ENCODE measurements around the gene DCANP1. TPM values are rescaled to one million over a fixed set of nuclear protein-coding genes. Genes with fewer than 3 reads are reported as not detected.

The DCANP1 gene
- total RNA-seq, 1 donor = not detected

DNA sequence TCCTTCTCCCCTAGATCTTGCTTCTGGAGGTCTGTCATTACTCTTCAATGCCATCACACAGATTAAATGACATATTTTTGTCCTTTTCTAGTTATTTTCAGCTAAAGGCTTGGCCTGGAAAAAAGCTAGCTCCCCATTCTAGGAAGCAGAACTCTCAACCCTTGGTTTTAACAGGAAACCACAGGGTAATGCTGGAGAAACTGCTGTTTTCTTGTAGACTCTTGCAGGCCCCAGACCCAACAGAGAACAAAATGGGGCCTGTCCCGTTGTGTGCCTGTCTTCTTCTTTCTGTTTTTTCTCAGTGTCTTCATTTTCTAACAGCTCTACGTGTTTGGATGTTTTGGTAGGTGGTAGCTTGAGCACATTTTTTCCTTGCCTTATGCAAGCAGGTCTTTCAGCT, 21.5 kb downstream of the DCANP1 start:
- DNase-seq (ENCODE audit: insufficient read length, low spot score, missing footprints) = no peak
- peaks cover 11% of the 10 kb centered on the region for H3K4me1 ChIP-seq (ENCODE audit: insufficient read depth, low read length)
- H2AFZ ChIP-seq (ENCODE audit: low read length) = no peak overlapping the region
- H3K27ac ChIP-seq (ENCODE audit: low read depth, low read length) = no peak overlapping the region
- TF ChIP-seq, protein P1, sequence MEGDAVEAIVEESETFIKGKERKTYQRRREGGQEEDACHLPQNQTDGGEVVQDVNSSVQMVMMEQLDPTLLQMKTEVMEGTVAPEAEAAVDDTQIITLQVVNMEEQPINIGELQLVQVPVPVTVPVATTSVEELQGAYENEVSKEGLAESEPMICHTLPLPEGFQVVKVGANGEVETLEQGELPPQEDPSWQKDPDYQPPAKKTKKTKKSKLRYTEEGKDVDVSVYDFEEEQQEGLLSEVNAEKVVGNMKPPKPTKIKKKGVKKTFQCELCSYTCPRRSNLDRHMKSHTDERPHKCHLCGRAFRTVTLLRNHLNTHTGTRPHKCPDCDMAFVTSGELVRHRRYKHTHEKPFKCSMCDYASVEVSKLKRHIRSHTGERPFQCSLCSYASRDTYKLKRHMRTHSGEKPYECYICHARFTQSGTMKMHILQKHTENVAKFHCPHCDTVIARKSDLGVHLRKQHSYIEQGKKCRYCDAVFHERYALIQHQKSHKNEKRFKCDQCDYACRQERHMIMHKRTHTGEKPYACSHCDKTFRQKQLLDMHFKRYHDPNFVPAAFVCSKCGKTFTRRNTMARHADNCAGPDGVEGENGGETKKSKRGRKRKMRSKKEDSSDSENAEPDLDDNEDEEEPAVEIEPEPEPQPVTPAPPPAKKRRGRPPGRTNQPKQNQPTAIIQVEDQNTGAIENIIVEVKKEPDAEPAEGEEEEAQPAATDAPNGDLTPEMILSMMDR (IDR thresholded peaks at IDR 0.05; ENCODE audit: extremely low read depth, low read depth, low read length) = no peak
- H3K4me3 ChIP-seq (ENCODE audit: insufficient read depth, low read length) = no peak overlapping the region
- H3K36me3 ChIP-seq (ENCODE audit: insufficient read depth, low read length) = no peaks in the 10 kb centered on the region
- no peaks in the 10 kb centered on the region for H4K20me1 ChIP-seq (ENCODE audit: insufficient read depth, low read length)
- H3K9me3 ChIP-seq (ENCODE audit: low read depth, low read length) = peaks cover 5% of the 10 kb centered on the region
- peaks cover 12% of the 10 kb centered on the region for H3K27me3 ChIP-seq (ENCODE audit: insufficient read depth, low read length)
- no peak overlapping the region for H3K4me2 ChIP-seq (ENCODE audit: insufficient read depth, low read length)
- H3K79me2 ChIP-seq (ENCODE audit: insufficient read depth, low read length) = no peaks in the 10 kb centered on the region

DNA sequence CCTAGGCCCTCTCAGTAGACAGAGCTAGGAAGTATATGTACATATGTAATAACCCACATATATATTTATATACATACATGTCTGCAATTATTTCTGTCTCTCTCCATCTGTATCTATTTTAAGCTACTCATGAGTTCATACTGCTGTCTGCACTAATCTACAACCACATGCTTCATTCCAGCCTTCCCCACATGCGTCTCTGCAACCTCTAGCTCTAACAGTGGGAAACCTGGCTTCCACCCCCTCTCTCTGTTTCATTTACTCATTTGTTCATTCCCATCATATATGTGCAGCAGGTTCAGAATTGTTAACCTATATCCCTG, 23.3 kb downstream of the DCANP1 start:
- TF ChIP-seq, protein P1 (IDR thresholded peaks at IDR 0.05; ENCODE audit: extremely low read depth, low read depth, low read length) = no peak
- no peaks in the 10 kb centered on the region for H3K4me1 ChIP-seq (ENCODE audit: insufficient read depth, low read length)
- H3K36me3 ChIP-seq (ENCODE audit: insufficient read depth, low read length) = no peaks in the 10 kb centered on the region
- peak overlapping the region; percentile 26 for H2AFZ ChIP-seq (ENCODE audit: low read length)
- no peak overlapping the region for H3K4me3 ChIP-seq (ENCODE audit: insufficient read depth, low read length)
- H3K4me2 ChIP-seq (ENCODE audit: insufficient read depth, low read length) = no peak overlapping the region
- DNase-seq (ENCODE audit: insufficient read length, low spot score, missing footprints) = no peak
- H4K20me1 ChIP-seq (ENCODE audit: insufficient read depth, low read length) = no peaks in the 10 kb centered on the region
- peaks cover 4% of the 10 kb centered on the region for H3K9me3 ChIP-seq (ENCODE audit: low read depth, low read length)
- H3K79me2 ChIP-seq (ENCODE audit: insufficient read depth, low read length) = no peaks in the 10 kb centered on the region
- no peak overlapping the region for H3K27ac ChIP-seq (ENCODE audit: low read depth, low read length)
- peaks cover 31% of the 10 kb centered on the region for H3K27me3 ChIP-seq (ENCODE audit: insufficient read depth, low read length)

DNA sequence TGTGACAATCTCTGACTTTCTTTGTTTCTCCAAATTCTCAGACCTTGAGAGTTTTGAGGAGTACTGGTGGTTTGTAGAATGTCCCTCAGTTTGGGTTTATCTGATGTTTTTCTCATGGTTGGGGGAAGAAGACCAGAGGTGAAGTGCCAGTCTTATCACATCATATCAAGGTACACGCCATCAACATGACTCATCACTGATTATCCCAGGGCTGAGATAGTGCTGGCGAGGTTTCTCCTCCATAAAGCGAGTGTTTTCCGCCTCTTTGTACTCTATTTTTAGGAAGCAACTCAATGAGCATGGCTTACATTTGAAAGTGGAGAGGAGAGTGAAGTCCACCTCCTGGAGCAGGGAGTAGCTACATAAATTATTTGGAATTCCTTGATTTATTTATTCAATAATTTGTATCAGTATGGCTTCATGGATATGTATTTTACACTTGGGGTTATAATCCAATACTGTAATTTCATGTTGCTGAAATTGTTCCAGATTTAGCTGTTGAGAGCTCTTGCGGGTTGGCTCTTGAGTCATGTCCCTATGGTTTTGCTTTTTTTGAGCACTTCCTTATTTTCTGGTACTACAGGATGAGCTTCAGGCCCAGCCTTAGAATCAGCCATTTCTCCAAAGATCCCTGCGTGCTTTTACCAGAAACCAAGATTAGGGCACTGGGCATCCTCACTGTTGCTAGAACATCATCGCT, 23.9 kb downstream of the DCANP1 start:
- Histone ChIP-seq H3K79me2 (ENCODE audit: insufficient read depth, low read length) (no peaks in the 10 kb centered on the region), H2AFZ (ENCODE audit: low read length) (peak overlapping the region; percentile 26), H3K9me3 (ENCODE audit: low read depth, low read length) (no peaks in the 10 kb centered on the region), H3K36me3 (ENCODE audit: insufficient read depth, low read length) (no peaks in the 10 kb centered on the region), H4K20me1 (ENCODE audit: insufficient read depth, low read length) (no peaks in the 10 kb centered on the region), H3K4me2 (ENCODE audit: insufficient read depth, low read length) (no peak overlapping the region), H3K27me3 (ENCODE audit: insufficient read depth, low read length) (peaks cover 36% of the 10 kb centered on the region), H3K27ac (ENCODE audit: low read depth, low read length) (no peak overlapping the region), H3K4me3 (ENCODE audit: insufficient read depth, low read length) (no peak overlapping the region), H3K4me1 (ENCODE audit: insufficient read depth, low read length) (no peaks in the 10 kb centered on the region)
- peak; percentile 54 for DNase-seq (ENCODE audit: insufficient read length, low spot score, missing footprints)
- TF ChIP-seq, protein P1 (IDR thresholded peaks at IDR 0.05; ENCODE audit: extremely low read depth, low read depth, low read length) = no peak

DNA sequence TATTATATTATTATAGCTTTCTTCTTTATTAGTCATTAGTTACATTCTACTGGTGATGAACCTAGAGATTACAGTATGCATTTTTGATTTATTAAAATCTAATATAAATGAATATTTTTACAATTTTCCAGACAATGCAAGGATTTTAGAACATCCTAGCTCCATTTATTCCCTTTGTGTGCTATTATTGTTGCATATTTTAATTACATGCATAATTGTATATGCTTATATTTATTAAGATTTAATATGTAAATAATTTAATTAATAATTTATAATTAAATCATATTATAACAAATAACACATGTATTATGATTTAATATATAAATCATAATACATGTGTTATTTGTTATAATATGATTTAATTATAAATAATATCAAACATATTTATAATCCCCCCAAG, 24.7 kb downstream of the DCANP1 start:
- H3K9me3 ChIP-seq (ENCODE audit: low read depth, low read length) = no peaks in the 10 kb centered on the region
- no peak overlapping the region for H3K27ac ChIP-seq (ENCODE audit: low read depth, low read length)
- H3K79me2 ChIP-seq (ENCODE audit: insufficient read depth, low read length) = no peaks in the 10 kb centered on the region
- H3K4me2 ChIP-seq (ENCODE audit: insufficient read depth, low read length) = no peak overlapping the region
- H3K4me3 ChIP-seq (ENCODE audit: insufficient read depth, low read length) = no peak overlapping the region
- no peak for DNase-seq (ENCODE audit: insufficient read length, low spot score, missing footprints)
- H4K20me1 ChIP-seq (ENCODE audit: insufficient read depth, low read length) = no peaks in the 10 kb centered on the region
- TF ChIP-seq, protein P1 (IDR thresholded peaks at IDR 0.05; ENCODE audit: extremely low read depth, low read depth, low read length) = no peak
- no peak overlapping the region for H2AFZ ChIP-seq (ENCODE audit: low read length)
- H3K27me3 ChIP-seq (ENCODE audit: insufficient read depth, low read length) = peaks cover 44% of the 10 kb centered on the region
- no peaks in the 10 kb centered on the region for H3K36me3 ChIP-seq (ENCODE audit: insufficient read depth, low read length)
- no peaks in the 10 kb centered on the region for H3K4me1 ChIP-seq (ENCODE audit: insufficient read depth, low read length)

All from osteoblast (primary cell).